KMS-11 (cell line): ENCODE results near the gene ANKFY1.

ENCODE experiments used
- H2AFZ ChIP-seq: fragments of 200-600 bp; sonication (generic); 2 replicates; pipeline ENCODE4 v1.6.1; 2016; ENCODE audit warnings: antibody characterized with exemption, mixed run types, low read depth
- H3K27ac ChIP-seq: fragments of 200-600 bp; sonication (generic); 2 replicates; pipeline ENCODE4 v1.6.1; 2016; ENCODE audit warnings: mild to moderate bottlenecking, mixed run types
- H3K27me3 ChIP-seq: fragments of 200-600 bp; sonication (generic); 2 replicates; pipeline ENCODE4 v1.6.1; 2017; ENCODE audit warnings: mild to moderate bottlenecking, low read depth, mixed run types, moderate library complexity; ENCODE audit not compliant: insufficient read depth
- H3K36me3 ChIP-seq: fragments of 200-600 bp; sonication (generic); 2 replicates; pipeline ENCODE4 v1.6.1; 2017; ENCODE audit warnings: mild to moderate bottlenecking, mixed run types; ENCODE audit not compliant: insufficient read depth
- H3K4me1 ChIP-seq: fragments of 200-600 bp; sonication (generic); 2 replicates; pipeline ENCODE4 v1.6.1; 2016; ENCODE audit warnings: mild to moderate bottlenecking, low read depth, mixed run types; ENCODE audit not compliant: poor library complexity, severe bottlenecking
- H3K4me2 ChIP-seq: fragments of 200-600 bp; sonication (generic); 2 replicates; pipeline ENCODE4 v1.7.0; 2016; ENCODE audit warnings: mild to moderate bottlenecking, mixed run types
- H3K4me3 ChIP-seq: fragments of 200-600 bp; sonication (generic); IDR thresholded peaks from 2 replicates; pipeline ENCODE4 v1.6.1; 2017; ENCODE audit warnings: low read depth, low read length, mixed read lengths; ENCODE audit not compliant: insufficient read depth
- H3K79me2 ChIP-seq: fragments of 200-600 bp; sonication (generic); 2 replicates; pipeline ENCODE4 v1.6.1; 2016; ENCODE audit warnings: low read depth, mixed run types; ENCODE audit not compliant: insufficient read depth
- H3K9ac ChIP-seq: fragments of 200-600 bp; sonication (generic); 2 replicates; pipeline ENCODE4 v1.6.1; 2016; ENCODE audit warnings: mild to moderate bottlenecking, mixed run types
- H4K20me1 ChIP-seq: fragments of 200-600 bp; sonication (generic); 2 replicates; pipeline ENCODE4 v1.6.1; 2016; ENCODE audit warnings: mild to moderate bottlenecking, mixed run types; ENCODE audit not compliant: insufficient read depth
- CTCF ChIP-seq: fragments of 200-600 bp; sonication (generic); conservative IDR thresholded peaks from 2 replicates; pipeline ENCODE4 v1.6.1; 2017; ENCODE audit warnings: low read depth, mild to moderate bottlenecking, antibody characterized with exemption, low read length, moderate library complexity, mixed read lengths

Gene ANKFY1

GRCh38 chr17:4232168-4232813 lies 31.5 kb downstream of the ANKFY1 start:
- Histone ChIP-seq H3K27ac (no peak overlapping the region), H3K27me3 (no peaks in the 10 kb centered on the region), H3K79me2 (no peaks in the 10 kb centered on the region), H3K36me3 (no peaks in the 10 kb centered on the region; the same call in 1 of the 2 replicates), H4K20me1 (no peaks in the 10 kb centered on the region), H3K4me3 (no peak overlapping the region), H3K4me1 (peaks cover 5% of the 10 kb centered on the region), H2AFZ (no peak overlapping the region), H3K4me2 (no peak overlapping the region), H3K9ac (no peak overlapping the region)
- TF ChIP-seq CTCF, result no peak

DNA sequence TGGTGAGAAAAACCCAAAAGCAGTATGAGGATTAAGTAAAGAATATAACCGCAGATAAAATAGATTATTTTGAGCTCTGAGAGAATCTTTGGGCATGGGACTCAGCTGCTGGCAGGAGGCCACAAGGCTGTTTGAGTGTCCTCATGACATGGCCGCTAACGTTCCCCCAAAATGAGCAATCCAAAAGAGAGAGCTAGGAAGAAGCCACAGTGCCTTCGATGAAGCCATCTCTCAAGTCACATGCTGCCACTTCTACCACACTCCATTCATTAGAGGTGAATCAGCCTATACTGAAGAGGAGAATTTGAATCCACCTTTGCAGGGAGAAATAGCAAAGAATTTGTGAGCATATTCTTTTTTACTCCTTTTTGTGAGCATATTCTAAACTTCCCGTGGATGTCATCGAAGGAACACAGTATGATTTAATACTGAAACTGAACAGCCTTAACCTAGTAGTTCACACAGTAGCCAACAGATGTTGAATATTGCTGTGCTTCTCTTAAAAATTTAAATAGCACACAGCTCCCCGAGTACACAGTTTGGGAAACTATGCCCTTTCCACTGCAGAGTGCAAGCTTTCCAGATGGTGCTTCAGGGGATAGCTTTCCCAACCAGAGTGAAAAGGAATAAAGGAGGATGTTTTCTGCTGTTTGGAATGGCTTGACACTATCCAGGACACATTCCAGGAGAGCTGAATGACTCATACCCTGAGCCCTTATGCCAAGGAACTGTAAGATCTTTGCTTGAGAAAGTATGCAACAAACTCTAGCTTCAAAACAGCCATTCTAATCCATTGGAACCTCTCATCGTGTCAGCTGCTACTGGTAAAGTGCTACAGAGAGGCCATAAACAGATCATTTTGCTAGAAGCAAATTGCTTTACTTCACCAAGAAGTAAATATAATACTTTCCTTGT lies 33.9 kb downstream of the ANKFY1 start:
- Histone ChIP-seq H3K36me3 (no peaks in the 10 kb centered on the region; the same call in 1 of the 2 replicates), H4K20me1 (no peaks in the 10 kb centered on the region), H3K4me2 (no peak overlapping the region), H3K79me2 (no peaks in the 10 kb centered on the region), H2AFZ (no peak overlapping the region), H3K27ac (no peak overlapping the region), H3K4me1 (peaks cover 5% of the 10 kb centered on the region), H3K4me3 (no peak overlapping the region), H3K9ac (no peak overlapping the region), H3K27me3 (no peaks in the 10 kb centered on the region)
- no peak for TF ChIP-seq CTCF

DNA sequence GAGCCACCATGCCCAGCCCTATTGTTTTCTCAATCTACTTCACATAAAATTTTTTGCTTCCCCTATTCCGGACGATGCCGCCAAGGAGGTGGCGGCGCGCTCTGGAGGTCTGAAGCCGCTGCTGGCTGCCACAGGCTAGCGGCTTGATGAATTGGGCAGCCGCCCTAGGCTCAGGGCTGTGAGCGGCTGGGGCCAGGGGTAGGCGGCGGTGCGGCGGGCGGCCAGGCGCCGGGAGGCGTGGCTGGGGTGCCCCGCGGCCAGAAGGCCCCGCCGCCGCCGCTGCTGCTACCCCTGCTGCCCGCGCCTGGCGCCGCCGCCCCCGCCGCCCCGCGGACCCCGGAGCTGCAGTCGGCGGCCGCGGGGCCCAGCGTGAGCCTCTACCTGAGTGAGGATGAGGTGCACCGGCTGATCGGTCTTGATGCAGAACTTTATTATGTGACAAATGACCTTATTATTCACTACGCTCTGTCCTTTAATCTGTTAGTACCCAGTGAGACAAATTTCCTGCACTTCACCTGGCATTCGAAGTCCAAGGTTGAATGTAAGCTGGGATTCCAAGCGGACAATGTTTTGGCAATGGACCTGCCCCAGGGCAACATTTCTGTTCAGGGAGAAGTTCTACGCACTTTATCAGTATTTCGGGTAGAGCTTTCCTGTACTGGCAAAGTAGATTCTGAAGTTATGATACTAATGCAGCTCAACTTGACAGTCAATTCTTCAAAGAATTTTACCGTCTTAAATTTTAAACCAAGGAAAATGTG lies 41.7 kb downstream of the ANKFY1 start:
- Histone ChIP-seq H3K27me3 (no peaks in the 10 kb centered on the region), H3K36me3 (no peaks in the 10 kb centered on the region), H3K27ac (no peak overlapping the region), H3K4me3 (no peak overlapping the region), H4K20me1 (no peaks in the 10 kb centered on the region), H3K79me2 (no peaks in the 10 kb centered on the region), H3K9ac (no peak overlapping the region), H3K4me1 (no peaks in the 10 kb centered on the region), H2AFZ (no peak overlapping the region), H3K4me2 (no peak overlapping the region)
- TF ChIP-seq CTCF, result no peak

DNA sequence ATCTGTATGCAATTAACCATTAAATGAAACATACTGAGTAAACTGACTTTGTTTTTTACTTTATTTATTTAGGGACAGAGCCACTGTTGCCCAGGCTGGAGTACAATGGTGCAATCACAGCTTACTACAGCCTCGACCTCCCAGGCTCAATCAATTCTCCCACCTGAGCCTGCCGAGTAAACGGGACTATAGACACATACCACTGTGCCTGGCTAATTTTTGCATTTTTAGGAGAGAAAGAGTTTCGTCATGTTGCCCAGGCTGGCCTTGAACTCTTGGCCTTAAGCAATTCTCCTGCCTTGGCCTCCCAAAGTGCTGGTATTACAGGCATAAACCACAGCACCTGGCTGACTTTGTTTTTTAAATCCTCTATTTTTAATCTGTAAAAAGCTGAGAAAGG lies 42.6 kb downstream of the ANKFY1 start:
- Histone ChIP-seq H3K27ac (no peak overlapping the region), H3K4me3 (no peak overlapping the region), H2AFZ (no peak overlapping the region), H3K9ac (no peak overlapping the region), H4K20me1 (no peaks in the 10 kb centered on the region), H3K4me1 (no peaks in the 10 kb centered on the region), H3K27me3 (no peaks in the 10 kb centered on the region), H3K36me3 (no peaks in the 10 kb centered on the region), H3K4me2 (no peak overlapping the region), H3K79me2 (no peaks in the 10 kb centered on the region)
- no peak for TF ChIP-seq CTCF
